Stimulated activated CD4-positive, alpha-beta T cell treated with anti-CD3 and anti-CD28 coated beads, Interleukin-12 subunit alpha, Interleukin-12 subunit beta, amount 100 ng/mL, for 4 hours (primary cell): ENCODE data around the gene DMRT1.

Source experiments
- DNase-seq: peaks from one replicate; pipeline ENCODE4 v3.0.0-alpha.2; 2020

The DMRT1 gene

DNA sequence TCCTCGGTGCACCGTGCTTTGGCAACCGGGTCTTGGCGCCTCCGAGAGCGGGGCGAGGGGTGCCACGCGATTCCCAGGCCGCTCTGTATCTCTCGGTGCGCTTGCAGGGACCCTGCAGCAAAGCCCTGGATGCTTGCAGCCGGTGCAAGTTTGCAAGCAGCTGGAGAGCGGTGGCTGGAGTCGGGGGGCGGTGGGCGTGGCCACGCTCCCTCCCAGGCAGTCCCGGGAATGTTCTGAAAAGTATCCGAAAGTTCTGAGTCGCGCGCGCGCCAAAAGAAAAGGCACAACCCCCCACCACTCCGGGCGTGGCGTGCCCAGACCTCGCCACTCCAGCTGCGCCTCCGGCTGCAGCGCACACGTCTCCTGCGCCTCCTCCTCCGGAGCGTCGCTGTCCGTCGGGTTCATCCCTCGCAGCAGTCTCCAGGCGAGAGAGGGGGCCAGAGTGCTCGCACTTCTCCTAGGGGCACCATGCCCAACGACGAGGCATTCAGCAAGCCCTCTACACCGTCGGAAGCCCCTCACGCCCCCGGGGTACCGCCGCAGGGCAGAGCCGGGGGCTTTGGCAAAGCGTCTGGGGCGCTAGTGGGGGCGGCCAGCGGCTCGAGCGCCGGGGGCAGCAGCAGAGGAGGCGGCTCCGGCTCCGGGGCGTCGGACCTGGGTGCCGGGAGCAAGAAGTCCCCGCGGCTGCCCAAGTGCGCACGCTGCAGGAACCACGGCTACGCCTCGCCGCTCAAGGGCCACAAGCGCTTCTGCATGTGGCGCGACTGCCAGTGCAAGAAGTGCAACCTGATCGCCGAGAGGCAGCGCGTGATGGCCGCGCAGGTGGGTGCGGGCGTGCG is at the start of gene DMRT1:
DMRT1 (plus strand) TSS at position 327 of the 839 bp plus-strand sequence; CDS start at position 469, 142 bp downstream.
- no peak for DNase-seq

- DNase-seq, result no peak
These were observed 48.9 kb upstream of the DMRT1 start for GRCh38 chr9:792331-793260.

DNA sequence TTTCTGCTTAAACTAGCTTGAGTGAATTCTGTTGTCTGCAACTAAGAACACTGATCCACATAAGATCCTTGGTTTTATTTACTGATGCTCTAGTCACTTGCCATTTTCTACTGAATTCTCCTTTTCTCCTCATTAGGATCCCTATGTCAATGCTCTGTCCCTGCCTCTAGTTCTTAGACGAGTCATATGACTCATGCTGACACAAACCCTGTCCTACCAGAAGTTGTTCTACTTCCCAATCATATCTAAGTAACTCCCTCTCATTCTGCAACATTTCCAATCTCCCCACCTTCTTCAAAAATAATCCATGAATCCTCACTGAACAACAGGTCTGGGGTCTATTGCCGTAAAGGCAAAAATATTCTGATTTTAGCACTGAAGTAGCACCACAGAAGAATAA is 47.1 kb upstream of the DMRT1 start:
- no peak for DNase-seq

GRCh38 chr9:795869-796268 is 45.6 kb upstream of the DMRT1 start:
- no peak for DNase-seq

GRCh38 chr9:800591-801150 is 40.8 kb upstream of the DMRT1 start:
- DNase-seq, result no peak

- DNase-seq, result no peak
These were observed 40.0 kb upstream of the DMRT1 start for GRCh38 chr9:801399-802071.

DNA sequence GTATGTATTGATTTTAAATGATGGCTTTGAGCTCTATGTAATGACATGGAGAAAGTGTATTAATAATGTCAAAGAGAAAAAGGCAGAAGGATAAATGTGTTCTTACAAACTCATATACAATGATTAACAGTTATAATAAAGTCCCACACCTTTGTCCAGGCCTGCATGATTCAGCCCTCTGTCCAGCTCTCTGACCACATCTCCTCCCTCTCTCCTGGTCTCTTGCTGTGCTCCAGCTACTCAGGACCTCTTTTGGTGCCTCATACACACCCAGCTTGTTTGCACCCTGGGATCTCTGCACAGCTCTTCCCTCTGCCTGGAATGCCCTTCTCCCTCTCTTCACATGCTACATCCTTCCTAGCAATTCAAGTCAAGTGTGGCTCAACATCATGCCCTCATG is 37.5 kb upstream of the DMRT1 start:
- DNase-seq, result no peak

DNA sequence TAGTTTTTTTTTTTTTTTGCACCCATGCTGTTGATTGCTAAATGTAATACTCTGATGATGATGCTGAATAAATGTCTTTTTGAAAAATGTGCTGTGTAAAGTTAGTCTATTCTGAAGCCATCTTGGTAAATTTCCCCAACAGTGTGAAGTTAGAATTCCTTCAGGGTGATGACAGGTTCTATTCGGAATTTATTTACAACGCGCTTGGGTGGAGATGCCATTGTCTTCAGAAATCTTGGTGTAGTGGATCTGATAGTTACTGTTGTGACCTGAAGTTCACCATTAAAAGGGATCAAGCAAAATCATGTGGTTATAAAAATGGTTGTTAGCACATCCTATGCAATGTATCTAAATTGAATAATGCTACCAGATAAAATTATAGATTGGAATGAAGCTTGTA is 36.3 kb upstream of the DMRT1 start:
- no peak for DNase-seq

GRCh38 chr9:806285-807156 is 35.0 kb upstream of the DMRT1 start:
- no peak for DNase-seq

DNA sequence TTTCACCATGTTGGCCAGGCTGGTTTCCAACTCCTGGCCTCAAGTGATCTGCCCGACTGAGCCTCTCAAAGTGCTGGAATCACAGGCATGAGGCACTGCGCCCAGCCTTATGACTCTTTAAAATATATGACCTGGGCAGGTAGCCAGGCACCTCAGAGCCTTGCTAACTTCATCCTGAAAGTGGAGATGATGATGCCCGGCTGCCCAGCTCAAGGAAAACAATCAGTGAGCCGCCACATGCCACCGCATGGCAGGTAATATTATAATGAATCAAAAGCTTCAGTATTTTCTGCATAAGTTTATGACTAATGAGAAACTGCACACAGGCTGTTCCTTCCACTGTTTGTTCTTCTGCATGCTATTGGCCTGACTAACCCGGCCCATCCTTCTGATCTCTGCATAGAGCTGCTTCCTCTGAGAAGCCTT is 30.4 kb upstream of the DMRT1 start:
- no peak for DNase-seq

DNA sequence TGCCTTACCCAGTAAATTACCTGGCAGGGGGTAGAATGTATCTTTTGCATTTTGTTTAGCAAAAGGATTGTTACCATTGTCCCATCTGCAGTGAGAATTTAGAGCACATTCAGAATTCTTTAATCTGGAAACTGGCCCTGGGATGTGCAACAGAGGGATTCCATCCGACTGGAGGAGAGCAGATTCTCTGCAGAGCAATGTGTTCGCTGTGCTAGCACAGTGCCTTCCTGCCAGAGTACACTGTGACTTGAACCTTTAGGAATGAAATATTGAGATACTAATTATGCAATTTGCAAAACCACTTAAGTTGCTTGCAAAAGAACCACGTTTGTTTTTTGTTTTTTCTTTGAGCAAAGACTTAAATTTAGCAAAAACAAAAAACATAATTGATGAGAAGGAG is 22.5 kb upstream of the DMRT1 start:
- no peak for DNase-seq

DNA sequence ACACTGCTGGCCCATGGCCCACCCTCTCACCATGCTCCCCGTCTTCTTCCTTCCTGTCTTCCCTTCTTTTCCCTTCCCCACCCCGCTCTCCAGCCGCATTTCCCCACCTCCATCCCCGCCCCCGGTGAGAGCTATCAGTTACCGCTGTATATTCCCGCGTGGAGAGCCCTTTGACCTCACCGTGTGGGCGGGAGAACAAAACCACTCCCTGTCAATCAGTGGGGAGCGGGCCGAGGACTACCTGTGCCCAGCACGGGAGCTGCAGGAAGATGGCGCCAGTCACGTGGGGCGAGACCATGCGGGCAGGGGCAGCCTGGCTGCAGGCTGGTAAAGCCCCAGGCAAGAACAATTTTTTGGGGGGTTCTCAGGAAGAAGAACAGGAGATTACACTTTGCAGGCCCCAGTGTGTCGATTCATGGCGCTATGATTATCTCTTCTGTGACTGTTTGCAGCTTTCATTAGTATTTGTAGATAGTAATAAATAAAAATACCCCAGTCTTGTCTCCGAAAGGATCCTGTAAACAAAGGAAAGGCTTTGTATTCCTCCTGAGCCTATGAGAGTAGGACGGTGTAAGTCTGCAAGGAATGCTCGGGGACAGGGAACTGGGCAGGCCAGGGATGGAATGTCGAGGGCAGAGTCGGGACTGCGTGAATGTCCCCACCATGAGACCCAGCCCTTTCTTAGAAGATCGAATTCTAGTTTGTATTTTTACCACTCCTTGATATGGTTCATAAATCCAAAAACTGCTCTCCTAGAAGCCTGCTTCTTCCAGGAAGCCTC is 14.8 kb upstream of the DMRT1 start:
- DNase-seq, result no peak

- DNase-seq, result no peak
These were observed 1.2 kb upstream of the DMRT1 start for GRCh38 chr9:840343-840742.

DNA sequence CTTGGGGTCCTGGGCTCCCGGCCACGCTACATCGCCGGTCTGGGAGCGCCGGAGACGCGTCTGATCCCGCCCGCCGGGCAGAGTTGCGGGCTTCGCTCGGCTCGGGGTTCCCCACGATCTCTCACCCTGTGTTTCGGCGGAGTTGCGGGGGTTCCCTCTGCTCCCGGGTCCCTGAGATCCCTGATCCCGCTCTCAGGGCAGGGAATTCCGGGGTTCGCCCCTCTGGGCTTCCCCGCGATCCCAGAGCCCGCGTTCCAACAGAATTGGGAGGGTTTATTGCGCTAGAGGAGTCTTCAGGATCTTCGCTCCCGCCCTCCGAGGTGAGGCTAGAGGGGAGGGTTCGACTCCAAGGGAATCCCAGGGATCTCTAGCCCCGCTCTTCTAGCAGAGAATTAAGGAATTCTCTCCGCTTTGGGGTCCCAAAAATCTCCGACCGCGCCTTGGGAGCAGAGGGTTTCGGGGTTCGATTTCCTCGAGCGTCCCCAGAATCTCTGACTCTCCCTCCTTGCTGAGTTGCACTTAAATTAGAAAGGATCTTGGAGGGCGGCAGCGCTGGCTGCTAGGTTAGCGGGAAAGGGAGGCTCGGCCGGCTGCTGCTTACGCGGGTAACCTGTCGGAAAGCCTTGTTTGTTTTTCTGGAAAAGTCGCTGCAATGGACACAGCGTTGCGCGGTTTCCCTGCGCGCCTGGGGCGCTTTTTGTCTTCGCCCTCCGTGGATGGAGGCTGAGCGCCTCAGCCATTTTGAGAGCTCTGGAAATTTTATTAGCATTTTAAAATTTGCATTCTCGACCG is 1.3 kb downstream of the DMRT1 start:
- DNase-seq, result no peak

DNA sequence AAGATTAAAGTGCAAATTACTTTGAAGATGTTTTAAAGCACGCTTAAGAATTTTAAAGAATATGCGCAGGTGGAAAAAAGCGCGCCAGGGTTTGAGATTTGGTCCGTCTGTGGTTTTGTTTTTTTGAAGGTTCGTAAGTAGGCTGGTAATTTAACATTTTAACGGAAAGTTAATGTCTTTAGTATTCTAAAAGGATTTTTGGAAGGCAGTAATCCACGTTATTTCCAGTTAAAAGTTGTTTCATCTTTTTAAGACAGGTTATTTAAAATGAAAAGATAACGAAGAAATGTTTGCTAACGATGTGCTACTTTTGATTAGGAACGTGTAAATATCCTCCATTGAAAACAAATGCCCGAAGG is 1.9 kb downstream of the DMRT1 start:
- DNase-seq, result no peak

- DNase-seq, result no peak
These were observed 5.4 kb downstream of the DMRT1 start for GRCh38 chr9:846852-847251.

- DNase-seq, result no peak
These were observed 6.0 kb downstream of the DMRT1 start for GRCh38 chr9:847505-847904.

DNA sequence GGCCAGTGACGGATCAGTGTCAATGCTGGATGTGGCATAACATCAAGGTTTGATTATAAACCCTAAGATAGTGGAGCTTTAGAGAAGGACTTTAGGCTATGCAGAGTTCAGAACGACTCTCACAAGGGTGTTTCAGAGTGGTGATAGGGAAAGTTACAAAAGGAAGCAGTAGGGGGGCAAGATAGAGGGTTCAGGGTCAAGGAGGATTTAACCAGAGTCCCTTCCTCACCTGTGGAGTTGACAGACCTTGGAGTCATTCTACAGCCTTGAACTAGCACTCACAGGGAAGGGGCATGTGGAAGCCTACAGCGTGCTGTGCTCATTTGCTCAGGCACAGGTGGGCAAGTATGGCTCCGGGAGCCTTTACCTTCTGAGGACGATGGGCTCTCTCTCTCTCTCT is 7.9 kb downstream of the DMRT1 start:
- no peak for DNase-seq

GRCh38 chr9:852539-852938 is 11.0 kb downstream of the DMRT1 start:
- DNase-seq, result no peak

DNA sequence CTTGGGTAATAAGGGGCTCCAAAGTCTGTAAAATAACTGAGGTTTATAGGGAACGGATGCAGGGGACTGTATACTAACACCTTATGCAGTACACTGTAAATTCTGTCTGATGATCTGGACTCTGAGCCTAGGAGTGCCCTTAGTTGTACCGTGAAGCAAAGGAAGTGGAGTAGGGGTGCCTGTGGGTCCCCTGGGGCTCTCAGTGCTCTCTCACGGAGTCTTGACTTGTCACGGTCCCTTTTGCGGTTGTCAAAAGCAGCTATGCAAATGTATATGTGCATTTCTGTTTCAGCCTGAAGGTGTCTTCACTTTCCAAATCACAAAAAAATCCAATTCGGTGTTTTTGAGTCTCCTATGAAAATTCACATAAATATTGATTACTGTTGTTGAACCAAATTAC is 17.8 kb downstream of the DMRT1 start:
- no peak for DNase-seq
